ENCODE results near the gene TGM2. TPM values are rescaled to one million over a fixed set of nuclear protein-coding genes. Genes with fewer than 3 reads are reported as not detected.

TGM2 gene
- total and polyA plus RNA-seq, 9 of the 15 experiments (the other 6 are each of a cell fraction or from before 2014, with no cell fraction given): 5.5 to 78.5 (median 37.6) TPM

DNA sequence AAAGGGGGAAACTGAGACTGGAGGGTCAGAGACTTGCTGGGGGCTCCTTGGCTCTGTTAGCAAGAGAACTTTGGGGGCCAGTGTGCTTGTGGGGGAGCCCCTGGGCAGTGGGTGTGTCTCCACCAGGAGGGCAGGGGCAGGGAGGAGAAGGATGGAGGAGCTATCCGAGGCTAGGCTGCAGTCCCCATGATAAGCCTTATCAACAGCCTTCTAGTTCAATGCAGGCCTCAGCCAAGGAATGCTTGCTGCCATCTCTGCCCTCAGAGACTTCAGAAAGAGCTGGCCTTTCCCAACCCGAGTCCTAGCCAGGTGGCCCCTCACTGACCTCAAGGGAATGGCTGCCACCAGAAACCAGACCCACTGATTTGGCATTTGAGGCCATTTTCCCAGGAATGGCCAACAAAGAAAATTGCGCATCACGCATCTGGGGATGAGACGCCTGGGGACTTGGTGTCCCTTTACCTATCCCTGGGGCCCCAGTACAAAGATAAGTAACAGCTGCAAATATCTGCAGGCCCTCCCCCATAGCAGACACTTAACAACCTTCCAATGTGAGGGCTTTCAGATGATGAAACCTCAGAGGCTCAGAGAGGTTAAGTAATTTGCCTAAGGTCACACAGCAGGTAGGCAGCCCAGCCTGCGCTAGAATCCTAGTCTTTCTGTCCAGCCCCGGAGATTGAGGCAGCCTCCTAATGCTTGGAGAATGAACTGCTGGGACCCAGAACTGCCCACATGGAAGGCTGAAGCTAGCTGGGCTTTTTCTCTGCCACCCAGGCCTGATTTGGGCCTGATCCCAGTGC lies 4.9 kb downstream of the TGM2 start (continued):
- TF ChIP-seq NR4A1 (CRISPR knock-in tag; IDR thresholded peaks at IDR 0.05): no peak
- TF ChIP-seq NR4A1 (tag; IDR thresholded peaks at IDR 0.05): peak; percentile 55; the same call in 1 of the 2 replicates
- TF ChIP-seq, protein P1, sequence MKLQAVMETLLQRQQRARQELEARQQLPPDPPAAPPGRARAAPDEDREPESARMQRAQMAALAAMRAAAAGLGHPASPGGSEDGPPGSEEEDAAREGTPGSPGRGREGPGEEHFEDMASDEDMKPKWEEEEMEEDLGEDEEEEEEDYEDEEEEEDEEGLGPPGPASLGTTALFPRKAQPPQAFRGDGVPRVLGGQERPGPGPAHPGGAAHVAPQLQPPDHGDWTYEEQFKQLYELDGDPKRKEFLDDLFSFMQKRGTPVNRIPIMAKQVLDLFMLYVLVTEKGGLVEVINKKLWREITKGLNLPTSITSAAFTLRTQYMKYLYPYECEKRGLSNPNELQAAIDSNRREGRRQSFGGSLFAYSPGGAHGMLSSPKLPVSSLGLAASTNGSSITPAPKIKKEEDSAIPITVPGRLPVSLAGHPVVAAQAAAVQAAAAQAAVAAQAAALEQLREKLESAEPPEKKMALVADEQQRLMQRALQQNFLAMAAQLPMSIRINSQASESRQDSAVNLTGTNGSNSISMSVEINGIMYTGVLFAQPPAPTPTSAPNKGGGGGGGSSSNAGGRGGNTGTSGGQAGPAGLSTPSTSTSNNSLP (IDR thresholded peaks at IDR 0.05; ENCODE audit: borderline replicate concordance, low read depth, low read length): peak; percentile 52; the same call in 1 of the 2 replicates
- no peak for TF ChIP-seq ZNF707 (CRISPR knock-in tag; conservative IDR thresholded peaks at IDR 0.05)
- no peak for TF ChIP-seq PRMT5 (CRISPR knock-in tag; IDR thresholded peaks at IDR 0.05)
- TF ChIP-seq, protein P2, sequence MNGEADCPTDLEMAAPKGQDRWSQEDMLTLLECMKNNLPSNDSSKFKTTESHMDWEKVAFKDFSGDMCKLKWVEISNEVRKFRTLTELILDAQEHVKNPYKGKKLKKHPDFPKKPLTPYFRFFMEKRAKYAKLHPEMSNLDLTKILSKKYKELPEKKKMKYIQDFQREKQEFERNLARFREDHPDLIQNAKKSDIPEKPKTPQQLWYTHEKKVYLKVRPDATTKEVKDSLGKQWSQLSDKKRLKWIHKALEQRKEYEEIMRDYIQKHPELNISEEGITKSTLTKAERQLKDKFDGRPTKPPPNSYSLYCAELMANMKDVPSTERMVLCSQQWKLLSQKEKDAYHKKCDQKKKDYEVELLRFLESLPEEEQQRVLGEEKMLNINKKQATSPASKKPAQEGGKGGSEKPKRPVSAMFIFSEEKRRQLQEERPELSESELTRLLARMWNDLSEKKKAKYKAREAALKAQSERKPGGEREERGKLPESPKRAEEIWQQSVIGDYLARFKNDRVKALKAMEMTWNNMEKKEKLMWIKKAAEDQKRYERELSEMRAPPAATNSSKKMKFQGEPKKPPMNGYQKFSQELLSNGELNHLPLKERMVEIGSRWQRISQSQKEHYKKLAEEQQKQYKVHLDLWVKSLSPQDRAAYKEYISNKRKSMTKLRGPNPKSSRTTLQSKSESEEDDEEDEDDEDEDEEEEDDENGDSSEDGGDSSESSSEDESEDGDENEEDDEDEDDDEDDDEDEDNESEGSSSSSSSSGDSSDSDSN (IDR thresholded peaks at IDR 0.05; ENCODE audit: borderline replicate concordance in 1 of 2, low read depth in 2 of 2, low read length in 2 of 2): peak in 1 of 2 experiments; percentile 57; a peak in 1 of 4 replicates
- no peak for TF ChIP-seq PHTF2 (CRISPR knock-in tag; IDR thresholded peaks at IDR 0.05)
- no peak; the same call in 1 of the 2 replicates for TF ChIP-seq TARDBP (IDR thresholded peaks at IDR 0.05)
- no peak for TF ChIP-seq FOXK1 (CRISPR knock-in tag; IDR thresholded peaks at IDR 0.05; ENCODE audit: borderline replicate concordance)
- TF ChIP-seq, protein P3, sequence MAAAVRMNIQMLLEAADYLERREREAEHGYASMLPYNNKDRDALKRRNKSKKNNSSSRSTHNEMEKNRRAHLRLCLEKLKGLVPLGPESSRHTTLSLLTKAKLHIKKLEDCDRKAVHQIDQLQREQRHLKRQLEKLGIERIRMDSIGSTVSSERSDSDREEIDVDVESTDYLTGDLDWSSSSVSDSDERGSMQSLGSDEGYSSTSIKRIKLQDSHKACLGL (CRISPR knock-in tag; IDR thresholded peaks at IDR 0.05; ENCODE audit: borderline replicate concordance, poor library complexity, severe bottlenecking): no peak
- no peak for TF ChIP-seq FOS (IDR thresholded peaks at IDR 0.05; ENCODE audit: extremely low read depth, insufficient read length)
- no peak for TF ChIP-seq ZC3H8 (IDR thresholded peaks at IDR 0.05)
- peak; percentile 83 for TF ChIP-seq MYNN (IDR thresholded peaks at IDR 0.05)
- no peak for TF ChIP-seq MYNN (CRISPR knock-in tag; IDR thresholded peaks at IDR 0.05)
- TF ChIP-seq, protein P4, sequence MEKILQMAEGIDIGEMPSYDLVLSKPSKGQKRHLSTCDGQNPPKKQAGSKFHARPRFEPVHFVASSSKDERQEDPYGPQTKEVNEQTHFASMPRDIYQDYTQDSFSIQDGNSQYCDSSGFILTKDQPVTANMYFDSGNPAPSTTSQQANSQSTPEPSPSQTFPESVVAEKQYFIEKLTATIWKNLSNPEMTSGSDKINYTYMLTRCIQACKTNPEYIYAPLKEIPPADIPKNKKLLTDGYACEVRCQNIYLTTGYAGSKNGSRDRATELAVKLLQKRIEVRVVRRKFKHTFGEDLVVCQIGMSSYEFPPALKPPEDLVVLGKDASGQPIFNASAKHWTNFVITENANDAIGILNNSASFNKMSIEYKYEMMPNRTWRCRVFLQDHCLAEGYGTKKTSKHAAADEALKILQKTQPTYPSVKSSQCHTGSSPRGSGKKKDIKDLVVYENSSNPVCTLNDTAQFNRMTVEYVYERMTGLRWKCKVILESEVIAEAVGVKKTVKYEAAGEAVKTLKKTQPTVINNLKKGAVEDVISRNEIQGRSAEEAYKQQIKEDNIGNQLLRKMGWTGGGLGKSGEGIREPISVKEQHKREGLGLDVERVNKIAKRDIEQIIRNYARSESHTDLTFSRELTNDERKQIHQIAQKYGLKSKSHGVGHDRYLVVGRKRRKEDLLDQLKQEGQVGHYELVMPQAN (IDR thresholded peaks at IDR 0.05; ENCODE audit: borderline replicate concordance): no peak
- TF ChIP-seq TEAD2 (tag; IDR thresholded peaks at IDR 0.05): no peak
- TF ChIP-seq CBX2 (IDR thresholded peaks at IDR 0.05; ENCODE audit: insufficient read depth, low read length, poor library complexity, severe bottlenecking): no peak
- TF ChIP-seq, protein P5, sequence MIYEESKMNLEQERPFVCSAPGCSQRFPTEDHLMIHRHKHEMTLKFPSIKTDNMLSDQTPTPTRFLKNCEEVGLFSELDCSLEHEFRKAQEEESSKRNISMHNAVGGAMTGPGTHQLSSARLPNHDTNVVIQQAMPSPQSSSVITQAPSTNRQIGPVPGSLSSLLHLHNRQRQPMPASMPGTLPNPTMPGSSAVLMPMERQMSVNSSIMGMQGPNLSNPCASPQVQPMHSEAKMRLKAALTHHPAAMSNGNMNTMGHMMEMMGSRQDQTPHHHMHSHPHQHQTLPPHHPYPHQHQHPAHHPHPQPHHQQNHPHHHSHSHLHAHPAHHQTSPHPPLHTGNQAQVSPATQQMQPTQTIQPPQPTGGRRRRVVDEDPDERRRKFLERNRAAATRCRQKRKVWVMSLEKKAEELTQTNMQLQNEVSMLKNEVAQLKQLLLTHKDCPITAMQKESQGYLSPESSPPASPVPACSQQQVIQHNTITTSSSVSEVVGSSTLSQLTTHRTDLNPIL (CRISPR knock-in tag; IDR thresholded peaks at IDR 0.05): no peak
- no peak for TF ChIP-seq BMI1 (IDR thresholded peaks at IDR 0.05; ENCODE audit: low read length)
- peak; percentile 52; the same call in 1 of the 2 replicates for TF ChIP-seq MXI1 (IDR thresholded peaks at IDR 0.05; ENCODE audit: low read depth, low read length)
